MM.1S (cell line): ENCODE measurements around the gene RAB40AL.

ENCODE experiments used
- DNase-seq: peaks from one replicate; pipeline ENCODE4 v3.0.0-alpha.2; 2015
- H2AFZ ChIP-seq: fragments of 300-600 bp; sonication (generic); 2 replicates; pipeline ENCODE4 v1.6.0; 2016; ENCODE audit warnings: antibody characterized with exemption, low read length
- H3F3A ChIP-seq: fragments of 300-600 bp; sonication (generic); 2 replicates; pipeline ENCODE4 v1.6.1; 2016; ENCODE audit warnings: mild to moderate bottlenecking, antibody characterized with exemption, low read length, moderate library complexity, mixed read lengths; ENCODE audit not compliant: insufficient read depth
- H3K27ac ChIP-seq: fragments of 300-600 bp; sonication (generic); 2 replicates; pipeline ENCODE4 v1.5.1; 2016; ENCODE audit warnings: mild to moderate bottlenecking, low read length
- H3K27me3 ChIP-seq: fragments of 300-600 bp; sonication (generic); replicated peaks from 2 replicates; pipeline ENCODE4 v1.6.0; 2016; ENCODE audit warnings: low read length; ENCODE audit not compliant: insufficient read depth
- H3K36me3 ChIP-seq: fragments of 300-600 bp; sonication (generic); replicated peaks from 2 replicates; pipeline ENCODE4 v1.6.1; 2016; ENCODE audit warnings: mild to moderate bottlenecking, low read length, mixed read lengths; ENCODE audit not compliant: insufficient read depth
- H3K4me1 ChIP-seq: fragments of 300-600 bp; sonication (generic); 2 replicates; pipeline ENCODE4 v1.6.1; 2016; ENCODE audit warnings: low read length, mixed read lengths
- H3K4me2 ChIP-seq: fragments of 300-600 bp; sonication (generic); 2 replicates; pipeline ENCODE4 v1.6.0; 2016; ENCODE audit warnings: low read depth, low read length
- H3K4me3 ChIP-seq: fragments of 300-600 bp; sonication (generic); 2 replicates; pipeline ENCODE4 v1.5.1; 2016; ENCODE audit warnings: low read length, mixed read lengths
- H3K79me2 ChIP-seq: fragments of 300-600 bp; sonication (generic); 2 replicates; pipeline ENCODE4 v1.6.1; 2016; ENCODE audit warnings: mixed run types, low read length, mixed read lengths
- H3K9ac ChIP-seq: fragments of 300-600 bp; sonication (generic); 2 replicates; pipeline ENCODE4 v1.6.1; 2016; ENCODE audit warnings: low read length, mixed read lengths
- H3K9me2 ChIP-seq: fragments of 300-600 bp; sonication (generic); replicated peaks from 2 replicates; pipeline ENCODE4 v1.6.1; 2016; ENCODE audit warnings: mild to moderate bottlenecking, low read length, mixed read lengths; ENCODE audit not compliant: insufficient read depth
- H3K9me3 ChIP-seq: fragments of 300-600 bp; sonication (generic); replicated peaks from 2 replicates; pipeline ENCODE4 v1.6.1; 2016; ENCODE audit warnings: mild to moderate bottlenecking, low read length, mixed read lengths; ENCODE audit not compliant: insufficient read depth
- H4K20me1 ChIP-seq: fragments of 300-600 bp; sonication (generic); 2 replicates; pipeline ENCODE4 v1.6.1; 2016; ENCODE audit warnings: mild to moderate bottlenecking, low read length, moderate library complexity, mixed read lengths; ENCODE audit not compliant: insufficient read depth
- CTCF ChIP-seq: fragments of 300-600 bp; sonication (generic); IDR thresholded peaks from 2 replicates; pipeline ENCODE4 v1.5.1; 2016; ENCODE audit warnings: antibody characterized with exemption, low read length, mixed read lengths
- EZH2 ChIP-seq: fragments of 300-600 bp; sonication (generic); optimal IDR thresholded peaks from 2 replicates; pipeline ENCODE3; 2017; ENCODE audit warnings: low read depth, mild to moderate bottlenecking, antibody characterized with exemption, low read length, mixed read lengths
- EZH2phosphoT487 ChIP-seq: fragments of 300-600 bp; sonication (generic); IDR thresholded peaks from 2 replicates; pipeline ENCODE4 v1.6.1; 2018; ENCODE audit warnings: antibody characterized with exemption, low read length

Gene RAB40AL

GRCh38 chrX:102985192-102985591 is 48.1 kb downstream of the RAB40AL start:
- H3K4me1 ChIP-seq = no peaks in the 10 kb centered on the region
- H3K36me3 ChIP-seq = no peaks in the 10 kb centered on the region
- no peaks in the 10 kb centered on the region for H3K27me3 ChIP-seq
- H3K27ac ChIP-seq = no peak overlapping the region
- no peak for DNase-seq
- H3K9me2 ChIP-seq = no peaks in the 10 kb centered on the region
- H3K4me3 ChIP-seq = no peak overlapping the region
- H3K79me2 ChIP-seq = no peaks in the 10 kb centered on the region
- H3K9ac ChIP-seq = no peak overlapping the region
- no peak overlapping the region for H3K4me2 ChIP-seq
- no peaks in the 10 kb centered on the region for H4K20me1 ChIP-seq
- TF ChIP-seq CTCF (no peak), EZH2 (no peak), EZH2phosphoT487 (no peak)
- H2AFZ ChIP-seq = no peak overlapping the region
- H3F3A ChIP-seq = no peaks in the 10 kb centered on the region
- no peaks in the 10 kb centered on the region for H3K9me3 ChIP-seq
